ENCODE results near the gene NANOS3.

DNA sequence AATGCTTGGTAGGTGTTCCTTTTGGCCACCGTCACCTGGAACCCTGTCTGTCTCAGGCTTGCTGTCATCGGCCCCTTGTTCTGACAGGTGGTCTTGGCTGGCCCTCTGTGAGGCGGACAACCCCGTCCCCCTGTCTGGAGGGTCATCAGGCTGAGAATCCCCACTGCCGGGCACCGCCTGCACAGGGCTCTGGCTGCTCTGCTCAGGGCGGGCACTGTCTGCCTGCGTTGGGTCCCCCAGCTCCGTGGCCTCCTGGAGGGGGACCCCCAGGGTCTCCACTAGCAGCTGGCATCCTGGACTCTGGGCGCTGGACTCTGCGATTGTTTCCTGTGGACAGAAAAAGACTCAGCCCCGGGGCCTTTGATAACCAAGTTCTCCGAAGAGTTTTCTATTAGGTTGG, 13.2 kb downstream of the NANOS3 start:
- TF ChIP-seq, protein P1, sequence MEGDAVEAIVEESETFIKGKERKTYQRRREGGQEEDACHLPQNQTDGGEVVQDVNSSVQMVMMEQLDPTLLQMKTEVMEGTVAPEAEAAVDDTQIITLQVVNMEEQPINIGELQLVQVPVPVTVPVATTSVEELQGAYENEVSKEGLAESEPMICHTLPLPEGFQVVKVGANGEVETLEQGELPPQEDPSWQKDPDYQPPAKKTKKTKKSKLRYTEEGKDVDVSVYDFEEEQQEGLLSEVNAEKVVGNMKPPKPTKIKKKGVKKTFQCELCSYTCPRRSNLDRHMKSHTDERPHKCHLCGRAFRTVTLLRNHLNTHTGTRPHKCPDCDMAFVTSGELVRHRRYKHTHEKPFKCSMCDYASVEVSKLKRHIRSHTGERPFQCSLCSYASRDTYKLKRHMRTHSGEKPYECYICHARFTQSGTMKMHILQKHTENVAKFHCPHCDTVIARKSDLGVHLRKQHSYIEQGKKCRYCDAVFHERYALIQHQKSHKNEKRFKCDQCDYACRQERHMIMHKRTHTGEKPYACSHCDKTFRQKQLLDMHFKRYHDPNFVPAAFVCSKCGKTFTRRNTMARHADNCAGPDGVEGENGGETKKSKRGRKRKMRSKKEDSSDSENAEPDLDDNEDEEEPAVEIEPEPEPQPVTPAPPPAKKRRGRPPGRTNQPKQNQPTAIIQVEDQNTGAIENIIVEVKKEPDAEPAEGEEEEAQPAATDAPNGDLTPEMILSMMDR (IDR thresholded peaks at IDR 0.05; ENCODE audit: low read depth, low read length, missing input control): no peak
- TF ChIP-seq JUND (IDR thresholded peaks at IDR 0.05) (no peak), SP1 (IDR thresholded peaks at IDR 0.05) (no peak), YY1 (IDR thresholded peaks at IDR 0.05) (no peak), GABPA (IDR thresholded peaks at IDR 0.05 in 1 of 2, conservative IDR thresholded peaks at IDR 0.05 in 1 of 2) (no peak), EGR1 (IDR thresholded peaks at IDR 0.05; ENCODE audit: low read depth in 2 of 2) (no peak), FOXA1 (IDR thresholded peaks at IDR 0.05) (no peak), RAD21 (IDR thresholded peaks at IDR 0.05) (no peak), TAF1 (conservative IDR thresholded peaks at IDR 0.05) (no peak), NR2F2 (IDR thresholded peaks at IDR 0.05) (no peak)
- TF ChIP-seq, protein P2, sequence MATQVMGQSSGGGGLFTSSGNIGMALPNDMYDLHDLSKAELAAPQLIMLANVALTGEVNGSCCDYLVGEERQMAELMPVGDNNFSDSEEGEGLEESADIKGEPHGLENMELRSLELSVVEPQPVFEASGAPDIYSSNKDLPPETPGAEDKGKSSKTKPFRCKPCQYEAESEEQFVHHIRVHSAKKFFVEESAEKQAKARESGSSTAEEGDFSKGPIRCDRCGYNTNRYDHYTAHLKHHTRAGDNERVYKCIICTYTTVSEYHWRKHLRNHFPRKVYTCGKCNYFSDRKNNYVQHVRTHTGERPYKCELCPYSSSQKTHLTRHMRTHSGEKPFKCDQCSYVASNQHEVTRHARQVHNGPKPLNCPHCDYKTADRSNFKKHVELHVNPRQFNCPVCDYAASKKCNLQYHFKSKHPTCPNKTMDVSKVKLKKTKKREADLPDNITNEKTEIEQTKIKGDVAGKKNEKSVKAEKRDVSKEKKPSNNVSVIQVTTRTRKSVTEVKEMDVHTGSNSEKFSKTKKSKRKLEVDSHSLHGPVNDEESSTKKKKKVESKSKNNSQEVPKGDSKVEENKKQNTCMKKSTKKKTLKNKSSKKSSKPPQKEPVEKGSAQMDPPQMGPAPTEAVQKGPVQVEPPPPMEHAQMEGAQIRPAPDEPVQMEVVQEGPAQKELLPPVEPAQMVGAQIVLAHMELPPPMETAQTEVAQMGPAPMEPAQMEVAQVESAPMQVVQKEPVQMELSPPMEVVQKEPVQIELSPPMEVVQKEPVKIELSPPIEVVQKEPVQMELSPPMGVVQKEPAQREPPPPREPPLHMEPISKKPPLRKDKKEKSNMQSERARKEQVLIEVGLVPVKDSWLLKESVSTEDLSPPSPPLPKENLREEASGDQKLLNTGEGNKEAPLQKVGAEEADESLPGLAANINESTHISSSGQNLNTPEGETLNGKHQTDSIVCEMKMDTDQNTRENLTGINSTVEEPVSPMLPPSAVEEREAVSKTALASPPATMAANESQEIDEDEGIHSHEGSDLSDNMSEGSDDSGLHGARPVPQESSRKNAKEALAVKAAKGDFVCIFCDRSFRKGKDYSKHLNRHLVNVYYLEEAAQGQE (IDR thresholded peaks at IDR 0.05): no peak
- TF ChIP-seq, protein P3, sequence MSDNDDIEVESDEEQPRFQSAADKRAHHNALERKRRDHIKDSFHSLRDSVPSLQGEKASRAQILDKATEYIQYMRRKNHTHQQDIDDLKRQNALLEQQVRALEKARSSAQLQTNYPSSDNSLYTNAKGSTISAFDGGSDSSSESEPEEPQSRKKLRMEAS (IDR thresholded peaks at IDR 0.05): no peak
- TF ChIP-seq, protein P4, sequence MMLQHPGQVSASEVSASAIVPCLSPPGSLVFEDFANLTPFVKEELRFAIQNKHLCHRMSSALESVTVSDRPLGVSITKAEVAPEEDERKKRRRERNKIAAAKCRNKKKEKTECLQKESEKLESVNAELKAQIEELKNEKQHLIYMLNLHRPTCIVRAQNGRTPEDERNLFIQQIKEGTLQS (IDR thresholded peaks at IDR 0.05): no peak
- TF ChIP-seq, protein P5, sequence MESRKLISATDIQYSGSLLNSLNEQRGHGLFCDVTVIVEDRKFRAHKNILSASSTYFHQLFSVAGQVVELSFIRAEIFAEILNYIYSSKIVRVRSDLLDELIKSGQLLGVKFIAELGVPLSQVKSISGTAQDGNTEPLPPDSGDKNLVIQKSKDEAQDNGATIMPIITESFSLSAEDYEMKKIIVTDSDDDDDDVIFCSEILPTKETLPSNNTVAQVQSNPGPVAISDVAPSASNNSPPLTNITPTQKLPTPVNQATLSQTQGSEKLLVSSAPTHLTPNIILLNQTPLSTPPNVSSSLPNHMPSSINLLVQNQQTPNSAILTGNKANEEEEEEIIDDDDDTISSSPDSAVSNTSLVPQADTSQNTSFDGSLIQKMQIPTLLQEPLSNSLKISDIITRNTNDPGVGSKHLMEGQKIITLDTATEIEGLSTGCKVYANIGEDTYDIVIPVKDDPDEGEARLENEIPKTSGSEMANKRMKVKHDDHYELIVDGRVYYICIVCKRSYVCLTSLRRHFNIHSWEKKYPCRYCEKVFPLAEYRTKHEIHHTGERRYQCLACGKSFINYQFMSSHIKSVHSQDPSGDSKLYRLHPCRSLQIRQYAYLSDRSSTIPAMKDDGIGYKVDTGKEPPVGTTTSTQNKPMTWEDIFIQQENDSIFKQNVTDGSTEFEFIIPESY (IDR thresholded peaks at IDR 0.05): no peak

Data from liver (tissue), 3 donors.